ENCODE results near the gene RASAL2.

DNA sequence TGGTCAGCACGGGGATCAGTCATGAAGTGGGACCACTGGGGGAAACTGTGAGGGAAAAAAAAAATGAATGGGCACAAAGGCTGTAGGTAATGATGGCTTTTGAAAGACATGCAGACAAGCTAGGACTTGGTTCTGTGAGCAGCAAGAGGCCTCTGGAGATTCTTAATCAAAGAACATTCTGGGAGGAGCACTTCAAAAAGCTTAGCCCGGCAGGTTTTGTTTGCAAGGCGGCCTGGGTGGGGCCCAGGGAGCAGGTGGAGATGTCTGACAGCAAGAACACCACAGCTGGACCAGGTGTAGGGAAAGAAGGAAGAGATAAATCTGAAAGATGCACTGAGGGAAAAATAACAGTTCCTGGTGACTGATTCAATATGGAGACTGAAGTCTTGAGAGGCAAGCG lies 425.0 kb downstream of the RASAL2 start:
- TF ChIP-seq CTCF (IDR thresholded peaks at IDR 0.05) (no peak), POLR2A (IDR thresholded peaks at IDR 0.05) (no peak)
